ENCODE results near the gene MEPE. TPM values are rescaled to one million over a fixed set of nuclear protein-coding genes. Genes with fewer than 3 reads are reported as not detected.

The MEPE gene
- total RNA-seq, 2 experiments from 2014 or later, result not detected

DNA sequence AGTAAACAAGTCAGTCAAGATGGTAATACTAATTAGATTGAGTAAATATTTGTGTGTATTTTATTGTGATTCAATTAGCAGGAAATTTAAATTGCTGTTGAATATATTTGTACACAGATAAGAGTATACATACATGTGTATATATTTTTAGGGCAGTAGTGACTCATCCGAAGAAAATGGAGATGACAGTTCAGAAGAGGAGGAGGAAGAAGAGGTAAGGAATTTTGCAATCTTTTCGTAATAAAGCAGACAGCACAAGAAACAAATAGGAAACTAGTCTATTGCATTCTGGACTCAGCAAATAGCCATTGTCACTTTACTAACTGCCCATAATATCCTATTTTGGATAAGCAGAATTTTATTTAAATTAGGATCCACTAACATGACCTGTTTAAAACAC is 26.8 kb upstream of the MEPE start:
- TF ChIP-seq, protein P1, sequence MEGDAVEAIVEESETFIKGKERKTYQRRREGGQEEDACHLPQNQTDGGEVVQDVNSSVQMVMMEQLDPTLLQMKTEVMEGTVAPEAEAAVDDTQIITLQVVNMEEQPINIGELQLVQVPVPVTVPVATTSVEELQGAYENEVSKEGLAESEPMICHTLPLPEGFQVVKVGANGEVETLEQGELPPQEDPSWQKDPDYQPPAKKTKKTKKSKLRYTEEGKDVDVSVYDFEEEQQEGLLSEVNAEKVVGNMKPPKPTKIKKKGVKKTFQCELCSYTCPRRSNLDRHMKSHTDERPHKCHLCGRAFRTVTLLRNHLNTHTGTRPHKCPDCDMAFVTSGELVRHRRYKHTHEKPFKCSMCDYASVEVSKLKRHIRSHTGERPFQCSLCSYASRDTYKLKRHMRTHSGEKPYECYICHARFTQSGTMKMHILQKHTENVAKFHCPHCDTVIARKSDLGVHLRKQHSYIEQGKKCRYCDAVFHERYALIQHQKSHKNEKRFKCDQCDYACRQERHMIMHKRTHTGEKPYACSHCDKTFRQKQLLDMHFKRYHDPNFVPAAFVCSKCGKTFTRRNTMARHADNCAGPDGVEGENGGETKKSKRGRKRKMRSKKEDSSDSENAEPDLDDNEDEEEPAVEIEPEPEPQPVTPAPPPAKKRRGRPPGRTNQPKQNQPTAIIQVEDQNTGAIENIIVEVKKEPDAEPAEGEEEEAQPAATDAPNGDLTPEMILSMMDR (conservative IDR thresholded peaks at IDR 0.05; ENCODE audit: low read length), result no peak
- POLR2A ChIA-PET, result no interaction called here
- CTCF ChIA-PET (ENCODE audit: unreplicated experiment), result no interaction called here

DNA sequence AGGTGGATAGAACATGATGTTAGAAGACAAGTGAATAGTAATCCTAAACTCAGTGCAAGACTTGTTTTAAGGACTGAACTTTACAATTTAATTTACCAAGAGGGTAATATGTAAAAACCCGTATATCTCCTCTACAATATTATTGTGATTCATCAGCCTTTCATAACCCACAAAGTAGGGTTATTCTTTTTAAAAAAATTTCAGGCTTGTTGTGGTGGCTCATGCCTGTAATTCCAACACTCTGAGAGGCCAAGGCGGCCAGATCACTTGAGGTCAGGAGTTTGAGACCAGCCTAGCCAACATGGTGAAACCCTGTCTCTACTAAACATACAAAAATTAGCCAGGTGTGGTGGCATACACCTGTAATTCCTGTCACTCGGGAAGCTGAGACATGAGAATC is 26.2 kb upstream of the MEPE start:
- POLR2A ChIA-PET, result no interaction called here

More for the DNA sequence above, 26.8 kb upstream of the MEPE start:
- H3K27ac ChIP-seq (ENCODE audit: low read depth, low read length, poor library complexity, severe bottlenecking), result no peak overlapping the region
- no peaks in the 10 kb centered on the region for H3K36me3 ChIP-seq (ENCODE audit: insufficient read depth, low read length)
- H2AFZ ChIP-seq (ENCODE audit: low read length), result no peak overlapping the region
- no peaks in the 10 kb centered on the region for H3K9me2 ChIP-seq (ENCODE audit: insufficient read depth, low read length)
- no peak overlapping the region for H3K4me3 ChIP-seq (ENCODE audit: low read depth, low read length, poor library complexity, severe bottlenecking)
- H3K9me3 ChIP-seq (ENCODE audit: low read length), result no peaks in the 10 kb centered on the region
- no peaks in the 10 kb centered on the region for H3K79me2 ChIP-seq (ENCODE audit: insufficient read depth, low read depth, low read length)
- no peak for DNase-seq (ENCODE audit: low spot score)
- no peaks in the 10 kb centered on the region for H4K20me1 ChIP-seq (ENCODE audit: insufficient read depth, low read length)
- no peaks in the 10 kb centered on the region for H3K4me1 ChIP-seq (ENCODE audit: insufficient read depth, low read length, poor library complexity, severe bottlenecking)
- no TSS peak for BruUV-seq (replicated peaks)
- H3K4me2 ChIP-seq (ENCODE audit: low read length), result no peak overlapping the region
- intact Hi-C loops (cut with micrococcal nuclease; ENCODE audit: unreplicated experiment), result no loop called here

DNA sequence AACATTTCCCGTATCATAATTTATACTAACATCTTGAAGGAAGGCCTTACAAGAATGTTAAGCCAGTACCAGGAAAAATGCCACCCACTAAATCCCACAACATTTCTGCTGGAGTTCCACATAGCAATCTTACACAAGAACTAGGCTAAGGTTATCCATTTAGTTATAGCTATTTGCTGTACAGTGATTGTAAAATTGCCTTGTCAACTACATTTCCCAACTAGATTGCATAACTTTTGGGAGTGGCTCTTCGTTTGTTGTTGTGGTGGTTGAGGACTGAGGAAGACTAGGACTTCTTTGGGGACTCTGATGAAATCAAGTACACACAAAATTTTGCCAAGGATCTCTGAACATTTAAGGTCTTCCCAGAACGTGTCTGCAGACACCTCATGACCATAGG is 25.4 kb upstream of the MEPE start:
- Histone ChIP-seq H2AFZ (ENCODE audit: low read length) (no peak overlapping the region), H4K20me1 (ENCODE audit: insufficient read depth, low read length) (no peaks in the 10 kb centered on the region), H3K36me3 (ENCODE audit: insufficient read depth, low read length) (no peaks in the 10 kb centered on the region), H3K79me2 (ENCODE audit: insufficient read depth, low read depth, low read length) (no peaks in the 10 kb centered on the region), H3K4me1 (ENCODE audit: insufficient read depth, low read length, poor library complexity, severe bottlenecking) (no peaks in the 10 kb centered on the region), H3K27ac (ENCODE audit: low read depth, low read length, poor library complexity, severe bottlenecking) (no peak overlapping the region), H3K4me3 (ENCODE audit: low read depth, low read length, poor library complexity, severe bottlenecking) (no peak overlapping the region), H3K4me2 (ENCODE audit: low read length) (no peak overlapping the region), H3K9me2 (ENCODE audit: insufficient read depth, low read length) (no peaks in the 10 kb centered on the region), H3K9me3 (ENCODE audit: low read length) (no peaks in the 10 kb centered on the region)
- POLR2A ChIA-PET, result interaction anchor here (0.7 kb wide), 1 partner anchor 1110 kb away, joined by 3 read pairs; no protein-coding TSS in a partner anchor
- TF ChIP-seq EZH2phosphoT487 (IDR thresholded peaks at IDR 0.05; ENCODE audit: borderline replicate concordance, low read depth, low read length), result no peak
- TF ChIP-seq, protein P1 (conservative IDR thresholded peaks at IDR 0.05; ENCODE audit: low read length), result no peak
- no peak for DNase-seq (ENCODE audit: low spot score)
- BruUV-seq (replicated peaks), result no TSS peak
- CTCF ChIA-PET (ENCODE audit: unreplicated experiment), result no interaction called here
- intact Hi-C loops (cut with micrococcal nuclease; ENCODE audit: unreplicated experiment), result no loop called here

More for the DNA sequence above, 26.2 kb upstream of the MEPE start:
- no peak overlapping the region for H3K4me2 ChIP-seq (ENCODE audit: low read length)
- CTCF ChIA-PET (ENCODE audit: unreplicated experiment), result no interaction called here
- no peaks in the 10 kb centered on the region for H3K36me3 ChIP-seq (ENCODE audit: insufficient read depth, low read length)
- H3K4me1 ChIP-seq (ENCODE audit: insufficient read depth, low read length, poor library complexity, severe bottlenecking), result no peaks in the 10 kb centered on the region
- no peak overlapping the region for H3K4me3 ChIP-seq (ENCODE audit: low read depth, low read length, poor library complexity, severe bottlenecking)
- no peaks in the 10 kb centered on the region for H4K20me1 ChIP-seq (ENCODE audit: insufficient read depth, low read length)
- intact Hi-C loops (cut with micrococcal nuclease; ENCODE audit: unreplicated experiment), result no loop called here
- no peak for TF ChIP-seq EZH2phosphoT487 (IDR thresholded peaks at IDR 0.05; ENCODE audit: borderline replicate concordance, low read depth, low read length)
- TF ChIP-seq, protein P1 (conservative IDR thresholded peaks at IDR 0.05; ENCODE audit: low read length), result no peak
- H3K27ac ChIP-seq (ENCODE audit: low read depth, low read length, poor library complexity, severe bottlenecking), result no peak overlapping the region
- H3K9me2 ChIP-seq (ENCODE audit: insufficient read depth, low read length), result no peaks in the 10 kb centered on the region
- BruUV-seq (replicated peaks), result no TSS peak
- H2AFZ ChIP-seq (ENCODE audit: low read length), result no peak overlapping the region
- no peaks in the 10 kb centered on the region for H3K9me3 ChIP-seq (ENCODE audit: low read length)
- DNase-seq (ENCODE audit: low spot score), result no peak
- H3K79me2 ChIP-seq (ENCODE audit: insufficient read depth, low read depth, low read length), result no peaks in the 10 kb centered on the region
